Fibroblast of lung (primary cell): Measurements from ENCODE around the gene TNFSF12. TPM values are rescaled to one million over a fixed set of nuclear protein-coding genes. Genes with fewer than 3 reads are reported as not detected.

Experiments used
- DNase-seq, 2 donors: peaks; one replicate each; pipeline versions ENCODE4 v3.0.0 to v3.0.0-alpha.2; 2010; ENCODE audit warnings: low read depth in 2 of 2
- H2AFZ ChIP-seq: 2 replicates; pipeline ENCODE4 v1.5.1; 2012; ENCODE audit warnings: low read length, control low read depth, inconsistent platforms
- H3K27ac ChIP-seq: 2 replicates; pipeline ENCODE4 v1.5.1; 2011; ENCODE audit warnings: low read length, control low read depth; ENCODE audit not compliant: insufficient read depth
- H3K27me3 ChIP-seq: 2 replicates; pipeline ENCODE4 v1.5.1; 2011; ENCODE audit warnings: mild to moderate bottlenecking, low read length; ENCODE audit not compliant: control insufficient read depth, insufficient read depth
- H3K36me3 ChIP-seq: 2 replicates; pipeline ENCODE4 v1.5.1; 2011; ENCODE audit warnings: low read length; ENCODE audit not compliant: control insufficient read depth, insufficient read depth
- H3K4me1 ChIP-seq: 2 replicates; pipeline ENCODE4 v1.5.1; 2011; ENCODE audit warnings: low read length; ENCODE audit not compliant: control insufficient read depth, insufficient read depth; ENCODE audit errors: extremely low read depth
- H3K4me2 ChIP-seq: 2 replicates; pipeline ENCODE4 v1.5.1; 2011; ENCODE audit warnings: low read length, control low read depth; ENCODE audit not compliant: insufficient read depth; ENCODE audit errors: extremely low read depth
- H3K4me3 ChIP-seq, 4 experiments: fragments of 200-600 bp in 1 of 4; sonication (generic) in 1 of 4; replicated peaks in 1 of 4; 2 replicates each; pipeline ENCODE4 v1.5.1; 2011 to 2016; ENCODE audit warnings: low read length in 4 of 4, low read depth in 3 of 4, mild to moderate bottlenecking in 3 of 4, control low read depth in 2 of 4, inconsistent platforms in 1 of 4, mixed read lengths in 1 of 4; ENCODE audit not compliant: insufficient read depth in 1 of 4; ENCODE audit errors: control extremely low read depth in 1 of 4
- H3K79me2 ChIP-seq: 2 replicates; pipeline ENCODE4 v1.5.1; 2012; ENCODE audit warnings: mild to moderate bottlenecking, low read length, inconsistent platforms; ENCODE audit not compliant: control insufficient read depth, insufficient read depth
- H3K9ac ChIP-seq: 2 replicates; pipeline ENCODE4 v1.5.1; 2011; ENCODE audit warnings: mild to moderate bottlenecking, low read length, control low read depth; ENCODE audit not compliant: insufficient read depth
- H3K9me3 ChIP-seq: 2 replicates; pipeline ENCODE4 v1.5.1; 2012; ENCODE audit warnings: low read depth, low read length; ENCODE audit not compliant: control insufficient read depth, insufficient read depth
- H4K20me1 ChIP-seq: 2 replicates; pipeline ENCODE4 v1.5.1; 2011; ENCODE audit warnings: low read length; ENCODE audit not compliant: control insufficient read depth, insufficient read depth; ENCODE audit errors: extremely low read depth
- CTCF ChIP-seq, 2 donors: IDR thresholded peaks in 1 of 2; conservative IDR thresholded peaks in 1 of 2; 1 replicate in 1 of 2; 2 replicates in 1 of 2; pipeline ENCODE4 v1.5.1; 2011 to 2012; ENCODE audit warnings: low read length in 2 of 2, control low read depth in 1 of 2, inconsistent platforms in 1 of 2, low read depth in 1 of 2, mild to moderate bottlenecking in 1 of 2
- EZH2 ChIP-seq: IDR thresholded peaks from 2 replicates; pipeline ENCODE4 v1.5.1; 2012; ENCODE audit warnings: low read length, control low read depth, mild to moderate bottlenecking; ENCODE audit errors: missing control alignments
- polyA plus RNA-seq, 2 donors: library from polyadenylated mRNA; depleted of rRNA in 1 of 2; stranded (reverse) in 1 of 2; unstranded in 1 of 2; fragments of >200 nt; gene quantifications; 2 replicates each; pipeline ENCODE4 v1.2.1, GENCODE V29; 2011 to 2012; ENCODE audit warnings: missing spikeins in 1 of 2
- total RNA-seq: library from RNA; depleted of rRNA; stranded (reverse); fragments of >200 nt; gene quantifications from 2 replicates; pipeline ENCODE4 v1.2.1, GENCODE V29; 2014

The TNFSF12 gene
- total and polyA plus RNA-seq, 2 donors (not counting 1 experiment from before 2014, with no cell fraction given) = 9.6 to 34.4 TPM

GRCh38 chr17:7528842-7529241 lies 20.0 kb upstream of the TNFSF12 start:
- Histone ChIP-seq H3K4me3 (no peak overlapping the region), H3K27me3 (no peaks in the 10 kb centered on the region), H4K20me1 (no peaks in the 10 kb centered on the region), H3K36me3 (no peaks in the 10 kb centered on the region), H3K4me2 (no peak overlapping the region), H3K9ac (no peak overlapping the region), H3K4me1 (no peaks in the 10 kb centered on the region), H3K9me3 (no peaks in the 10 kb centered on the region), H3K79me2 (no peaks in the 10 kb centered on the region), H3K27ac (no peak overlapping the region), H2AFZ (no peak overlapping the region)
- DNase-seq = no peak
- TF ChIP-seq CTCF (conservative IDR thresholded peaks at IDR 0.05 in 1 of 2, IDR thresholded peaks at IDR 0.05 in 1 of 2; ENCODE audit: low read depth in 1 of 2, low read length in 2 of 2) (no peak), EZH2 (no peak)

- Histone ChIP-seq H3K4me1 (no peaks in the 10 kb centered on the region), H3K4me2 (no peak overlapping the region), H2AFZ (no peak overlapping the region), H3K9ac (no peak overlapping the region), H3K27me3 (no peaks in the 10 kb centered on the region), H3K79me2 (no peaks in the 10 kb centered on the region), H3K9me3 (no peaks in the 10 kb centered on the region), H3K27ac (no peak overlapping the region), H4K20me1 (no peaks in the 10 kb centered on the region), H3K4me3 (no peak overlapping the region), H3K36me3 (no peaks in the 10 kb centered on the region)
- no peak for TF ChIP-seq CTCF (conservative IDR thresholded peaks at IDR 0.05 in 1 of 2, IDR thresholded peaks at IDR 0.05 in 1 of 2; ENCODE audit: low read depth in 1 of 2, low read length in 2 of 2)
- TF ChIP-seq EZH2 = no peak
- DNase-seq = no peak
These were observed 18.6 kb upstream of the TNFSF12 start for GRCh38 chr17:7530023-7530900.

GRCh38 chr17:7538050-7538449 lies 10.8 kb upstream of the TNFSF12 start:
- Histone ChIP-seq H3K4me2 (no peak overlapping the region), H2AFZ (no peak overlapping the region), H3K4me3 (no peak overlapping the region), H3K79me2 (no peaks in the 10 kb centered on the region), H3K9me3 (no peaks in the 10 kb centered on the region), H3K36me3 (no peaks in the 10 kb centered on the region), H3K27ac (no peak overlapping the region), H3K27me3 (no peaks in the 10 kb centered on the region), H4K20me1 (no peaks in the 10 kb centered on the region), H3K4me1 (no peaks in the 10 kb centered on the region), H3K9ac (no peak overlapping the region)
- no peak for DNase-seq
- TF ChIP-seq CTCF (conservative IDR thresholded peaks at IDR 0.05 in 1 of 2, IDR thresholded peaks at IDR 0.05 in 1 of 2; ENCODE audit: low read depth in 1 of 2, low read length in 2 of 2) (no peak), EZH2 (no peak)
